Ascending aorta (tissue), 2 donors: ENCODE data around the gene PTPRN2. TPM values are rescaled to one million over a fixed set of nuclear protein-coding genes. Genes with fewer than 3 reads are reported as not detected.

Source experiments
- DNase-seq, 2 donors: peaks; one replicate each; pipeline ENCODE4 v3.0.0-alpha.2; 2019; ENCODE audit warnings: low spot score in 2 of 2
- H3K27ac ChIP-seq, 2 donors: fragments of 200-600 bp; sonication (generic); one replicate each; pipeline ENCODE4 v1.5.1; 2016 to 2017; ENCODE audit warnings: mild to moderate bottlenecking in 1 of 2
- H3K27me3 ChIP-seq: fragments of 200-600 bp; sonication (generic); one replicate; pipeline ENCODE4 v1.5.1; 2017
- H3K36me3 ChIP-seq, 2 donors: fragments of 200-600 bp; sonication (generic); one replicate each; pipeline ENCODE4 v1.5.1; 2016
- H3K4me1 ChIP-seq, 2 donors: fragments of 200-600 bp; sonication (generic); one replicate each; pipeline ENCODE4 v1.5.1; 2016 to 2017; ENCODE audit warnings: mild to moderate bottlenecking in 1 of 2
- H3K4me3 ChIP-seq, 2 donors: fragments of 200-600 bp; sonication (generic); one replicate each; pipeline ENCODE4 v1.5.1; 2016 to 2017; ENCODE audit warnings: mild to moderate bottlenecking in 1 of 2
- H3K9me3 ChIP-seq, 2 donors: fragments of 200-600 bp; sonication (generic); one replicate each; pipeline ENCODE4 v1.5.1; 2016
- intact Hi-C: fragments of 100-400 bp; cut with DNase I; formaldehyde crosslinking; loops from one replicate; pipeline ENCODE4 v1.15.1; 2023
- total RNA-seq: library from RNA; depleted of rRNA; stranded (reverse); fragments of >200 nt; gene quantifications from one replicate; pipeline ENCODE4 v1.1.0, GENCODE V29; 2016
- TF ChIP-seq, protein P1 (sequence below), 3 experiments: fragments of 200-600 bp in 2 of 3; fragments of 450-650 bp in 1 of 3; sonication (generic) in 2 of 3; IDR thresholded peaks; one replicate each; pipeline ENCODE4 v1.5.1; 2016 to 2019; ENCODE audit warnings: antibody characterized with exemption in 3 of 3, mild to moderate bottlenecking in 1 of 3, moderate library complexity in 1 of 3

Gene PTPRN2
- total RNA-seq, 1 donor from 2014 or later: 7.3 TPM

- Histone ChIP-seq H3K27ac (no peak overlapping the region), H3K36me3 (no peaks in the 10 kb centered on the region), H3K27me3 (no peaks in the 10 kb centered on the region), H3K4me1 (no peaks in the 10 kb centered on the region), H3K9me3 (peaks cover 0 to 9% of the 10 kb centered on the region in 2 donors), H3K4me3 (no peak overlapping the region)
- DNase-seq: no peak
- TF ChIP-seq, protein P1, sequence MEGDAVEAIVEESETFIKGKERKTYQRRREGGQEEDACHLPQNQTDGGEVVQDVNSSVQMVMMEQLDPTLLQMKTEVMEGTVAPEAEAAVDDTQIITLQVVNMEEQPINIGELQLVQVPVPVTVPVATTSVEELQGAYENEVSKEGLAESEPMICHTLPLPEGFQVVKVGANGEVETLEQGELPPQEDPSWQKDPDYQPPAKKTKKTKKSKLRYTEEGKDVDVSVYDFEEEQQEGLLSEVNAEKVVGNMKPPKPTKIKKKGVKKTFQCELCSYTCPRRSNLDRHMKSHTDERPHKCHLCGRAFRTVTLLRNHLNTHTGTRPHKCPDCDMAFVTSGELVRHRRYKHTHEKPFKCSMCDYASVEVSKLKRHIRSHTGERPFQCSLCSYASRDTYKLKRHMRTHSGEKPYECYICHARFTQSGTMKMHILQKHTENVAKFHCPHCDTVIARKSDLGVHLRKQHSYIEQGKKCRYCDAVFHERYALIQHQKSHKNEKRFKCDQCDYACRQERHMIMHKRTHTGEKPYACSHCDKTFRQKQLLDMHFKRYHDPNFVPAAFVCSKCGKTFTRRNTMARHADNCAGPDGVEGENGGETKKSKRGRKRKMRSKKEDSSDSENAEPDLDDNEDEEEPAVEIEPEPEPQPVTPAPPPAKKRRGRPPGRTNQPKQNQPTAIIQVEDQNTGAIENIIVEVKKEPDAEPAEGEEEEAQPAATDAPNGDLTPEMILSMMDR (IDR thresholded peaks at IDR 0.05): no peak
- intact Hi-C loops: no loop called here
These were observed 285.2 kb downstream of the PTPRN2 start for GRCh38 chr7:158302274-158303070.

DNA sequence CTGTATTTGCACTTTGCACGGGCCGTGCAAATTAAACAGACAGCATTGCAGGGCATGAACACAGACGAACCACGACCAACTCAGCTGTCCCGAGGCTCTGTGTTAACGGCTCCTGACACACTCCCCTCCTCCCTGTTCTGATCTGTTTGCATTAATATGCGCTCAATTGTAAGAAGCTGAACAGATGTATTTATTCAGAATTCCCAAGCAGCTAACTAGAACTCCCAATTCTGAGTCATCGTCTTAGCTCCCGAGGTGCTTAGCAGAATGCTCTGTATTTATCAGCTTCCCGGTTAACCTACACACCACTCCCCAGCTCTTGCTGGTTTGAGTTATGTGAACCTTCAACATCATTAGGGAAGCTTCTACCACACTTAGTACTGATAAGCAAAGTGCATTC is 286.4 kb downstream of the PTPRN2 start:
- intact Hi-C loops: no loop called here
- Histone ChIP-seq H3K9me3 (peaks cover 0 to 4% of the 10 kb centered on the region in 2 donors), H3K27ac (no peak overlapping the region), H3K4me3 (no peak overlapping the region), H3K4me1 (no peaks in the 10 kb centered on the region), H3K27me3 (no peaks in the 10 kb centered on the region), H3K36me3 (no peaks in the 10 kb centered on the region)
- no peak for DNase-seq
- TF ChIP-seq, protein P1 (IDR thresholded peaks at IDR 0.05): no peak

- no peaks in the 10 kb centered on the region for H3K27me3 ChIP-seq
- no peaks in the 10 kb centered on the region for H3K9me3 ChIP-seq
- no peaks in the 10 kb centered on the region for H3K4me1 ChIP-seq
- TF ChIP-seq, protein P1 (IDR thresholded peaks at IDR 0.05): no peak
- no peaks in the 10 kb centered on the region for H3K36me3 ChIP-seq
- H3K27ac ChIP-seq: no peak overlapping the region
- DNase-seq: no peak
- intact Hi-C loops: no loop called here
- H3K4me3 ChIP-seq: no peak overlapping the region
These were observed 287.2 kb downstream of the PTPRN2 start for GRCh38 chr7:158300427-158300826.

DNA sequence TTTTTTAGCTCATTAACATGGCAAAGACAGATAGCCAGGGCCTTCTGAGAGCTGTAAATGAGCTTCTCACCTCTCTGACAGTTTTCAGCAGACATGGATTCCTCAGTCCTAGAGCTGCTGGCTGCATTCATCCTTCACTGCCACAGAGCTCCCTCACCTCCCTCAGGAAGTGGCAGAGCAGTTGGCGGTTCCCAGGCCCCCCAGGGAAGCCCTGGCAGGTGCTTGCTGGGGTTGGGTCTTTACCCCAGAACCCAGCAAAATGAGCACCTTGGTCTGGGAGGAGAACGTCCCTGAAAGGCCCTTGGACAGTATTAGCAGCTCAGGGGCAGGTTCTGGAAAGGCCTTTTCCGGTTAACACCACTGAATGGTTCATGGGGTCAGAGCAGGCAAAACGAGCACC is 288.0 kb downstream of the PTPRN2 start:
- Histone ChIP-seq H3K4me3 (no peak overlapping the region), H3K27me3 (no peaks in the 10 kb centered on the region), H3K27ac (no peak overlapping the region), H3K36me3 (no peaks in the 10 kb centered on the region), H3K4me1 (no peaks in the 10 kb centered on the region), H3K9me3 (no peaks in the 10 kb centered on the region)
- DNase-seq: no peak
- TF ChIP-seq, protein P1 (IDR thresholded peaks at IDR 0.05): no peak
- intact Hi-C loops: no loop called here

DNA sequence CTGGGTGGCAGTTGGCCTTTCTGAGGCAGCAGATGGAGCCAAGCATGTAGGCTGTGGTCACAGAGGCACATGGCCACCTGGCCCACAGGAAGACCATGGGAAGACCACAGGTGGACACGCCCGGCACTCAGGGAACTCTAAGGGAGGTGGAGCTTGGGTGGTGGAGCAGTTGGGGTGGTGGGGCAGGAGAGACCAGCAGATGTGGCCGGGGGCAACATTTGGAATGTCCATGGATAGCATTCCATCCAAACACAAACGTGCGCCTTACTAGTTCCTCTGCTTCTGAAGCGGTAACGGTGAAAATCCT is 290.9 kb downstream of the PTPRN2 start:
- TF ChIP-seq, protein P1 (IDR thresholded peaks at IDR 0.05): no peak
- intact Hi-C loops: no loop called here
- H3K9me3 ChIP-seq: no peaks in the 10 kb centered on the region
- no peaks in the 10 kb centered on the region for H3K4me1 ChIP-seq
- H3K36me3 ChIP-seq: no peaks in the 10 kb centered on the region
- H3K27ac ChIP-seq: no peak overlapping the region
- DNase-seq: no peak
- no peak overlapping the region for H3K4me3 ChIP-seq
- no peaks in the 10 kb centered on the region for H3K27me3 ChIP-seq
